Glutamatergic neuron (in vitro differentiated cells): ENCODE data around the gene PACRG. TPM values are rescaled to one million over a fixed set of nuclear protein-coding genes. Genes with fewer than 3 reads are reported as not detected.

ENCODE experiments used
- DNase-seq: peaks from one replicate; pipeline ENCODE4 v3.0.0; 2022
- H3K27ac Mint-ChIP-seq: one replicate; pipeline ENCODE4 v1.8.0; 2020; ENCODE audit warnings: mild to moderate bottlenecking, mixed read lengths, inconsistent platforms; ENCODE audit not compliant: unreplicated experiment
- H3K27me3 Mint-ChIP-seq: one replicate; pipeline ENCODE4 v1.8.0; 2020; ENCODE audit warnings: mild to moderate bottlenecking, moderate library complexity, mixed read lengths, inconsistent platforms; ENCODE audit not compliant: unreplicated experiment
- H3K36me3 Mint-ChIP-seq: one replicate; pipeline ENCODE4 v1.8.0; 2020; ENCODE audit warnings: mild to moderate bottlenecking, mixed read lengths, inconsistent platforms; ENCODE audit not compliant: unreplicated experiment
- H3K4me1 Mint-ChIP-seq: one replicate; pipeline ENCODE4 v1.8.0; 2020; ENCODE audit warnings: mild to moderate bottlenecking, low read depth, mixed read lengths, inconsistent platforms; ENCODE audit not compliant: unreplicated experiment
- H3K4me3 Mint-ChIP-seq: one replicate; pipeline ENCODE4 v1.8.0; 2020; ENCODE audit warnings: mild to moderate bottlenecking, mixed read lengths, inconsistent platforms; ENCODE audit not compliant: unreplicated experiment
- H3K9me3 Mint-ChIP-seq: one replicate; pipeline ENCODE4 v1.8.0; 2020; ENCODE audit warnings: mild to moderate bottlenecking, moderate library complexity, mixed read lengths, inconsistent platforms; ENCODE audit not compliant: unreplicated experiment
- total RNA-seq: library from RNA; stranded (reverse); fragmentation: NEBNext Ultra II Directional; extraction: Animal tissue kit (Norgen Biotek cat#: 25700); gene quantifications from one replicate; pipeline ENCODE4 v1.2.1, GENCODE V29; 2021; ENCODE audit not compliant: unreplicated experiment
- TF ChIP-seq, protein P1 (sequence below): fragments of 200-600 bp; sonication (generic); IDR thresholded peaks from one replicate; pipeline ENCODE4 v1.5.0; 2021; ENCODE audit not compliant: partially characterized antibody, unreplicated experiment

The PACRG gene
- total RNA-seq, 1 donor from 2014 or later = not detected

DNA sequence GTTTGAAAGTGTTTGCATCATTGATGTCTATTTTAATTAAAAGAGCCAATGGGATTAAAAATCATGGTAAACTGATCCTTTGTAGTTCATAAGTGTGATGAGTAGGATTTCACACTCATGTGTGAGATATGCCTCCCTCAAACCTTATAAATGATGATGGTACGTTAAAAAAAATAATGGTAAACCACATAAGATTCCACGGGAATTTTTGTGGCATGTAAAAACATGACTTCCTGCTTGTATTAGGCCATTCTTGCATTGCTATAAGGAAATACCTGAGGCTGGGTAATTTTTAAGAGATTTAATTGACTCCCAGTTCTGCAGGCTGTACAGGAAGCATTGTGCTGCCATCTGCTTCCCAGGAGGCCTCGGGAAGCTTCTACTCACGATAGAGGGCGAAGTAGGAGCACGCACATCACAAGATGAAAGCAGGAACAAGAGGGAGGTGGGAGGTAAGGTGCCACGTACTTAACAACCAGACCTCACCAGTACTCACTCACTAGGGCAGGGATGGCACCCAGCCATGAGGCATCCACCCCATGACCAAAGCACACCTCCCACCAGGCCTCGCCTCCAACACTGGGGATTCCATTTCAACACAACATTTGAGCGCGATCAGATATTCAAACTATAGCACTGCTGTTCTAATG, 499.2 kb downstream of the PACRG start:
- no peaks in the 10 kb centered on the region for H3K4me1 Mint-ChIP-seq

GRCh38 chr6:163228041-163228440, 500.3 kb downstream of the PACRG start:
- TF ChIP-seq, protein P1, sequence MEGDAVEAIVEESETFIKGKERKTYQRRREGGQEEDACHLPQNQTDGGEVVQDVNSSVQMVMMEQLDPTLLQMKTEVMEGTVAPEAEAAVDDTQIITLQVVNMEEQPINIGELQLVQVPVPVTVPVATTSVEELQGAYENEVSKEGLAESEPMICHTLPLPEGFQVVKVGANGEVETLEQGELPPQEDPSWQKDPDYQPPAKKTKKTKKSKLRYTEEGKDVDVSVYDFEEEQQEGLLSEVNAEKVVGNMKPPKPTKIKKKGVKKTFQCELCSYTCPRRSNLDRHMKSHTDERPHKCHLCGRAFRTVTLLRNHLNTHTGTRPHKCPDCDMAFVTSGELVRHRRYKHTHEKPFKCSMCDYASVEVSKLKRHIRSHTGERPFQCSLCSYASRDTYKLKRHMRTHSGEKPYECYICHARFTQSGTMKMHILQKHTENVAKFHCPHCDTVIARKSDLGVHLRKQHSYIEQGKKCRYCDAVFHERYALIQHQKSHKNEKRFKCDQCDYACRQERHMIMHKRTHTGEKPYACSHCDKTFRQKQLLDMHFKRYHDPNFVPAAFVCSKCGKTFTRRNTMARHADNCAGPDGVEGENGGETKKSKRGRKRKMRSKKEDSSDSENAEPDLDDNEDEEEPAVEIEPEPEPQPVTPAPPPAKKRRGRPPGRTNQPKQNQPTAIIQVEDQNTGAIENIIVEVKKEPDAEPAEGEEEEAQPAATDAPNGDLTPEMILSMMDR = no peak
- Mint-ChIP-seq H3K27ac (no peak overlapping the region), H3K4me1 (no peaks in the 10 kb centered on the region), H3K4me3 (no peak overlapping the region), H3K36me3 (peaks cover 12% of the 10 kb centered on the region), H3K9me3 (peaks cover 3% of the 10 kb centered on the region), H3K27me3 (no peaks in the 10 kb centered on the region)
- DNase-seq = no peak

More for the DNA sequence above, 499.2 kb downstream of the PACRG start:
- H3K27ac Mint-ChIP-seq = no peak overlapping the region
- H3K27me3 Mint-ChIP-seq = no peaks in the 10 kb centered on the region
- no peak for DNase-seq
- TF ChIP-seq, protein P1 = no peak
- H3K9me3 Mint-ChIP-seq = peaks cover 3% of the 10 kb centered on the region
- H3K36me3 Mint-ChIP-seq = peaks cover 12% of the 10 kb centered on the region
- H3K4me3 Mint-ChIP-seq = no peak overlapping the region

GRCh38 chr6:163229050-163229449, 501.3 kb downstream of the PACRG start:
- DNase-seq = no peak
- Mint-ChIP-seq H3K4me1 (no peaks in the 10 kb centered on the region), H3K9me3 (peaks cover 3% of the 10 kb centered on the region), H3K4me3 (no peak overlapping the region), H3K27me3 (no peaks in the 10 kb centered on the region), H3K27ac (no peak overlapping the region), H3K36me3 (peaks cover 7% of the 10 kb centered on the region)
- TF ChIP-seq, protein P1 = no peak

GRCh38 chr6:163230901-163231300, 503.1 kb downstream of the PACRG start:
- Mint-ChIP-seq H3K4me1 (no peaks in the 10 kb centered on the region), H3K36me3 (no peaks in the 10 kb centered on the region), H3K4me3 (no peak overlapping the region), H3K27me3 (no peaks in the 10 kb centered on the region), H3K27ac (no peak overlapping the region), H3K9me3 (no peaks in the 10 kb centered on the region)
- TF ChIP-seq, protein P1 = no peak
- no peak for DNase-seq

- Mint-ChIP-seq H3K36me3 (no peaks in the 10 kb centered on the region), H3K4me1 (no peaks in the 10 kb centered on the region), H3K4me3 (no peak overlapping the region), H3K27me3 (no peaks in the 10 kb centered on the region), H3K9me3 (no peaks in the 10 kb centered on the region), H3K27ac (no peak overlapping the region)
- TF ChIP-seq, protein P1 = no peak
- DNase-seq = no peak
Measured at GRCh38 chr6:163231356-163232014, 503.7 kb downstream of the PACRG start.
